Activated CD8-positive, alpha-beta memory T cell treated with anti-CD3 and anti-CD28 coated beads for 48 hours (primary cell): ENCODE data around the gene HS3ST5.

ENCODE experiments used
- DNase-seq, 3 experiments: peaks; one replicate each; pipeline ENCODE4 v3.0.0-alpha.2; 2020; ENCODE audit warnings: low read depth in 2 of 3, low spot score in 2 of 3

Gene HS3ST5

GRCh38 chr6:114342826-114343781 is at the start of gene HS3ST5:
HS3ST5 (minus strand) TSS chr6:114343023; CDS start chr6:114062845, 280,178 bp downstream.
- DNase-seq = no peak

GRCh38 chr6:114390176-114390575 is 47.4 kb upstream of the HS3ST5 start:
- DNase-seq = no peak

- no peak for DNase-seq
These were observed 46.3 kb upstream of the HS3ST5 start for GRCh38 chr6:114389111-114389510.

GRCh38 chr6:114382406-114382805 is 39.6 kb upstream of the HS3ST5 start:
- DNase-seq = no peak

GRCh38 chr6:114377881-114378280 is 35.1 kb upstream of the HS3ST5 start:
- no peak for DNase-seq

- DNase-seq = no peak
These were observed 33.9 kb upstream of the HS3ST5 start for GRCh38 chr6:114376611-114377175.

- no peak for DNase-seq
These were observed 32.8 kb upstream of the HS3ST5 start for GRCh38 chr6:114375541-114376192.

GRCh38 chr6:114367315-114367961 is 24.6 kb upstream of the HS3ST5 start:
- no peak for DNase-seq

GRCh38 chr6:114366899-114367298 is 24.1 kb upstream of the HS3ST5 start:
- no peak for DNase-seq

- DNase-seq = no peak
These were observed 21.5 kb upstream of the HS3ST5 start for GRCh38 chr6:114364301-114364700.

GRCh38 chr6:114362957-114363356 is 20.1 kb upstream of the HS3ST5 start:
- DNase-seq = no peak

- DNase-seq = no peak
These were observed 19.6 kb upstream of the HS3ST5 start for GRCh38 chr6:114362396-114362795.

GRCh38 chr6:114361036-114361435 is 18.2 kb upstream of the HS3ST5 start:
- no peak for DNase-seq

- no peak for DNase-seq
These were observed 12.5 kb upstream of the HS3ST5 start for GRCh38 chr6:114355300-114355699.

- DNase-seq = no peak
These were observed 11.7 kb upstream of the HS3ST5 start for GRCh38 chr6:114354482-114354881.

GRCh38 chr6:114346451-114346850 is 3.6 kb upstream of the HS3ST5 start:
- no peak for DNase-seq

GRCh38 chr6:114344971-114345275 is 2.1 kb upstream of the HS3ST5 start:
- DNase-seq = no peak

- no peak for DNase-seq
These were observed 1.6 kb upstream of the HS3ST5 start for GRCh38 chr6:114344246-114344970.

GRCh38 chr6:114343782-114344144 is 940 bp upstream of the HS3ST5 start:
- no peak for DNase-seq

- no peak for DNase-seq
These were observed 567 bp downstream of the HS3ST5 start for GRCh38 chr6:114342086-114342825.
